ENCODE results near the gene TMEM80.

- TF ChIP-seq CTCF (IDR thresholded peaks at IDR 0.05) = no peak
- peak; percentile 53 to 63 for TF ChIP-seq POLR2A (IDR thresholded peaks at IDR 0.05)
These were observed at the start of gene TMEM80 for GRCh38 chr11:695538-696248.

Measured in adrenal gland (tissue), 5 donors.